Liver (tissue), 3 donors: ENCODE measurements around the gene STAG2.
"Not testable (repeated sequence)": the region's sequence is repeated elsewhere in the genome, so short reads cannot be mapped to it uniquely, and the experiment has no call there.

Experiments used
- ATF3 ChIP-seq: IDR thresholded peaks from 2 replicates; pipeline ENCODE4 v1.6.1; 2016; ENCODE audit warnings: antibody characterized with exemption
- CTCF ChIP-seq: fragments of 150-350 bp; IDR thresholded peaks from 2 replicates; pipeline ENCODE4 v1.5.1; 2017; ENCODE audit warnings: improper control_type of control experiment, low read depth, low read length; ENCODE audit not compliant: missing input control
- EGR1 ChIP-seq, 2 donors: IDR thresholded peaks; 2 replicates each; pipeline ENCODE4 v1.6.1; 2016 to 2018; ENCODE audit warnings: antibody characterized with exemption in 2 of 2, low read depth in 2 of 2
- FOXA1 ChIP-seq: IDR thresholded peaks from 2 replicates; pipeline ENCODE4 v1.6.1; 2016; ENCODE audit warnings: antibody characterized with exemption
- HNF4A ChIP-seq, 2 donors: conservative IDR thresholded peaks; 2 replicates each; pipeline ENCODE4 v1.6.1; 2016; ENCODE audit warnings: antibody characterized with exemption in 2 of 2, mild to moderate bottlenecking in 2 of 2
- HNF4G ChIP-seq: IDR thresholded peaks from 2 replicates; pipeline ENCODE4 v1.6.1; 2016; ENCODE audit warnings: antibody characterized with exemption
- JUND ChIP-seq, 2 donors: IDR thresholded peaks; 2 replicates each; pipeline ENCODE4 v1.6.1; 2016; ENCODE audit warnings: antibody characterized with exemption in 2 of 2
- RAD21 ChIP-seq, 2 donors: IDR thresholded peaks; 2 replicates each; pipeline ENCODE4 v1.6.1; 2016; ENCODE audit warnings: antibody characterized with exemption in 2 of 2, mild to moderate bottlenecking in 2 of 2
- REST ChIP-seq: IDR thresholded peaks from 2 replicates; pipeline ENCODE4 v1.6.1; 2016; ENCODE audit warnings: antibody characterized with exemption, mild to moderate bottlenecking
- SP1 ChIP-seq: IDR thresholded peaks from 2 replicates; pipeline ENCODE4 v1.6.1; 2018; ENCODE audit warnings: antibody characterized with exemption, mild to moderate bottlenecking
- TAF1 ChIP-seq: conservative IDR thresholded peaks from 2 replicates; pipeline ENCODE4 v1.6.1; 2016; ENCODE audit warnings: antibody characterized with exemption, mild to moderate bottlenecking
- YY1 ChIP-seq: IDR thresholded peaks from 2 replicates; pipeline ENCODE4 v1.6.1; 2016; ENCODE audit warnings: antibody characterized with exemption, mild to moderate bottlenecking
- TF ChIP-seq, protein P1 (sequence below): IDR thresholded peaks from 2 replicates; pipeline ENCODE4 v1.6.1; 2016; ENCODE audit warnings: antibody characterized with exemption
- TF ChIP-seq, protein P2 (sequence below): IDR thresholded peaks from 2 replicates; pipeline ENCODE4 v1.6.1; 2016; ENCODE audit warnings: antibody characterized with exemption
- donor health status: healthy.
- donor health status: healthy.

GRCh38 chrX:123932055-123932454, 29.5 kb upstream of the STAG2 start:
- TF ChIP-seq TAF1; CTCF; SP1; JUND (IDR thresholded peaks at IDR 0.05); FOXA1; RAD21 (IDR thresholded peaks at IDR 0.05); REST; ATF3; YY1; HNF4A (conservative IDR thresholded peaks at IDR 0.05); EGR1 (IDR thresholded peaks at IDR 0.05; ENCODE audit: low read depth in 2 of 2); HNF4G: not testable (repeated sequence)
- TF ChIP-seq, protein P1, sequence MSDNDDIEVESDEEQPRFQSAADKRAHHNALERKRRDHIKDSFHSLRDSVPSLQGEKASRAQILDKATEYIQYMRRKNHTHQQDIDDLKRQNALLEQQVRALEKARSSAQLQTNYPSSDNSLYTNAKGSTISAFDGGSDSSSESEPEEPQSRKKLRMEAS: not testable (repeated sequence)
- TF ChIP-seq, protein P2, sequence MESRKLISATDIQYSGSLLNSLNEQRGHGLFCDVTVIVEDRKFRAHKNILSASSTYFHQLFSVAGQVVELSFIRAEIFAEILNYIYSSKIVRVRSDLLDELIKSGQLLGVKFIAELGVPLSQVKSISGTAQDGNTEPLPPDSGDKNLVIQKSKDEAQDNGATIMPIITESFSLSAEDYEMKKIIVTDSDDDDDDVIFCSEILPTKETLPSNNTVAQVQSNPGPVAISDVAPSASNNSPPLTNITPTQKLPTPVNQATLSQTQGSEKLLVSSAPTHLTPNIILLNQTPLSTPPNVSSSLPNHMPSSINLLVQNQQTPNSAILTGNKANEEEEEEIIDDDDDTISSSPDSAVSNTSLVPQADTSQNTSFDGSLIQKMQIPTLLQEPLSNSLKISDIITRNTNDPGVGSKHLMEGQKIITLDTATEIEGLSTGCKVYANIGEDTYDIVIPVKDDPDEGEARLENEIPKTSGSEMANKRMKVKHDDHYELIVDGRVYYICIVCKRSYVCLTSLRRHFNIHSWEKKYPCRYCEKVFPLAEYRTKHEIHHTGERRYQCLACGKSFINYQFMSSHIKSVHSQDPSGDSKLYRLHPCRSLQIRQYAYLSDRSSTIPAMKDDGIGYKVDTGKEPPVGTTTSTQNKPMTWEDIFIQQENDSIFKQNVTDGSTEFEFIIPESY: not testable (repeated sequence)
